ENCODE data around the gene PCDHB10.
"Not testable (repeated sequence)": the region's sequence is repeated elsewhere in the genome, so short reads cannot be mapped to it uniquely, and the experiment has no call there.

Gene PCDHB10

DNA sequence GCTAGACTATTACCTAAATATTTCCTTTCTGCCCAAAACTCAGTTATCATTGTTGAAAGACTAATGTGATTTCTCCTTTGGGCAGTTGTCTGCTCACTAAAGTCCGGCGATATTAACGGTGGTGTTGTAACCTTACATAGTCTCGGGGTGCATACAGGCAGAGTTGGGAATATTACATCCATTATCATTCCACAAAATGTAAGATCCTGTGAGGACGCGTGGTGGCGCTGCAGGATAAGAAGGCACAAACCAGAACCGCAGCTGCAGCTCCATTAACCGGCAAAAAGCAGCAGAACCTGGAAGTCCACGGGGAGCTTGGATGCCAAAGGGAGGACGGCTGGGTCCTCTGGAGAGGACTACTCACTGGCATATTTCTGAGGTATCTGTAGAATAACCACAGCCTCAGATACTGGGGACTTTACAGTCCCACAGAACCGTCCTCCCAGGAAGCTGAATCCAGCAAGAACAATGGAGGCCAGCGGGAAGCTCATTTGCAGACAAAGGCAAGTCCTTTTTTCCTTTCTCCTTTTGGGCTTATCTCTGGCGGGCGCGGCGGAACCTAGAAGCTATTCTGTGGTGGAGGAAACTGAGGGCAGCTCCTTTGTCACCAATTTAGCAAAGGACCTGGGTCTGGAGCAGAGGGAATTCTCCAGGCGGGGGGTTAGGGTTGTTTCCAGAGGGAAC lies 21.6 kb downstream of the PCDHB10 start, which contains the start of gene PCDHB13:
Gene PCDHB13, plus strand, starts transcription at position 264 of the 684 bp plus-strand sequence. Its CDS starts 205 bp downstream, at position 469.
- peak; percentile 36 for DNase-seq
- H3K4me1 Mint-ChIP-seq; H3K27ac Mint-ChIP-seq; H3K27me3 Mint-ChIP-seq (ENCODE audit: low read depth, poor library complexity): not testable (repeated sequence)
- TF ChIP-seq, protein P1, sequence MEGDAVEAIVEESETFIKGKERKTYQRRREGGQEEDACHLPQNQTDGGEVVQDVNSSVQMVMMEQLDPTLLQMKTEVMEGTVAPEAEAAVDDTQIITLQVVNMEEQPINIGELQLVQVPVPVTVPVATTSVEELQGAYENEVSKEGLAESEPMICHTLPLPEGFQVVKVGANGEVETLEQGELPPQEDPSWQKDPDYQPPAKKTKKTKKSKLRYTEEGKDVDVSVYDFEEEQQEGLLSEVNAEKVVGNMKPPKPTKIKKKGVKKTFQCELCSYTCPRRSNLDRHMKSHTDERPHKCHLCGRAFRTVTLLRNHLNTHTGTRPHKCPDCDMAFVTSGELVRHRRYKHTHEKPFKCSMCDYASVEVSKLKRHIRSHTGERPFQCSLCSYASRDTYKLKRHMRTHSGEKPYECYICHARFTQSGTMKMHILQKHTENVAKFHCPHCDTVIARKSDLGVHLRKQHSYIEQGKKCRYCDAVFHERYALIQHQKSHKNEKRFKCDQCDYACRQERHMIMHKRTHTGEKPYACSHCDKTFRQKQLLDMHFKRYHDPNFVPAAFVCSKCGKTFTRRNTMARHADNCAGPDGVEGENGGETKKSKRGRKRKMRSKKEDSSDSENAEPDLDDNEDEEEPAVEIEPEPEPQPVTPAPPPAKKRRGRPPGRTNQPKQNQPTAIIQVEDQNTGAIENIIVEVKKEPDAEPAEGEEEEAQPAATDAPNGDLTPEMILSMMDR (IDR thresholded peaks at IDR 0.05), result peak; percentile 9
- Mint-ChIP-seq H3K36me3 (ENCODE audit: low read depth) (peaks cover 73% of the 10 kb centered on the region), H3K4me3 (peak within 1 kb of the TSS; percentile 52), H3K9me3 (peaks cover 87% of the 10 kb centered on the region)

DNA sequence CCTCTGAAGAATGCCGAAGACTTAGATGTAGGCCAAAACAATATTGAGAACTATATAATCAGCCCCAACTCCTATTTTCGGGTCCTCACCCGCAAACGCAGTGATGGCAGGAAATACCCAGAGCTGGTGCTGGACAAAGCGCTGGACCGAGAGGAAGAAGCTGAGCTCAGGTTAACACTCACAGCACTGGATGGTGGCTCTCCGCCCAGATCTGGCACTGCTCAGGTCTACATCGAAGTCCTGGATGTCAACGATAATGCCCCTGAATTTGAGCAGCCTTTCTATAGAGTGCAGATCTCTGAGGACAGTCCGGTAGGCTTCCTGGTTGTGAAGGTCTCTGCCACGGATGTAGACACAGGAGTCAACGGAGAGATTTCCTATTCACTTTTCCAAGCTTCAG lies 22.4 kb downstream of the PCDHB10 start:
- H3K4me1 Mint-ChIP-seq; H3K4me3 Mint-ChIP-seq; H3K27ac Mint-ChIP-seq; H3K27me3 Mint-ChIP-seq (ENCODE audit: low read depth, poor library complexity); DNase-seq: not testable (repeated sequence)
- H3K36me3 Mint-ChIP-seq (ENCODE audit: low read depth), result peaks cover 72% of the 10 kb centered on the region
- peaks cover 84% of the 10 kb centered on the region for H3K9me3 Mint-ChIP-seq

DNA sequence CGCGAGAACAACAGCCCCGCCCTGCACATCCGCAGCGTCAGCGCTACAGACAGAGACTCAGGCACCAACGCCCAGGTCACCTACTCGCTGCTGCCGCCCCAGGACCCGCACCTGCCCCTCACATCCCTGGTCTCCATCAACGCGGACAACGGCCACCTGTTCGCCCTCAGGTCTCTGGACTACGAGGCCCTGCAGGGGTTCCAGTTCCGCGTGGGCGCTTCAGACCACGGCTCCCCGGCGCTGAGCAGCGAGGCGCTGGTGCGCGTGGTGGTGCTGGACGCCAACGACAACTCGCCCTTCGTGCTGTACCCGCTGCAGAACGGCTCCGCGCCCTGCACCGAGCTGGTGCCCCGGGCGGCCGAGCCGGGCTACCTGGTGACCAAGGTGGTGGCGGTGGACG lies 23.4 kb downstream of the PCDHB10 start:
- H3K4me1 Mint-ChIP-seq; DNase-seq; H3K27me3 Mint-ChIP-seq (ENCODE audit: low read depth, poor library complexity); H3K27ac Mint-ChIP-seq; H3K4me3 Mint-ChIP-seq: not testable (repeated sequence)
- Mint-ChIP-seq H3K9me3 (peaks cover 86% of the 10 kb centered on the region), H3K36me3 (ENCODE audit: low read depth) (peaks cover 73% of the 10 kb centered on the region)

DNA sequence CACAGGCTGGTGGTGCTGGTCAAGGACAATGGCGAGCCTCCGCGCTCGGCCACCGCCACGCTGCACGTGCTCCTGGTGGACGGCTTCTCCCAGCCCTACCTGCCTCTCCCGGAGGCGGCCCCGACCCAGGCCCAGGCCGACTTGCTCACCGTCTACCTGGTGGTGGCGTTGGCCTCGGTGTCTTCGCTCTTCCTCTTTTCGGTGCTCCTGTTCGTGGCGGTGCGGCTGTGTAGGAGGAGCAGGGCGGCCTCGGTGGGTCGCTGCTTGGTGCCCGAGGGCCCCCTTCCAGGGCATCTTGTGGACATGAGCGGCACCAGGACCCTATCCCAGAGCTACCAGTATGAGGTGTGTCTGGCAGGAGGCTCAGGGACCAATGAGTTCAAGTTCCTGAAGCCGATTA lies 23.9 kb downstream of the PCDHB10 start:
- H3K27me3 Mint-ChIP-seq (ENCODE audit: low read depth, poor library complexity); H3K27ac Mint-ChIP-seq; H3K4me1 Mint-ChIP-seq; DNase-seq; H3K4me3 Mint-ChIP-seq: not testable (repeated sequence)
- Mint-ChIP-seq H3K9me3 (peaks cover 83% of the 10 kb centered on the region), H3K36me3 (ENCODE audit: low read depth) (peaks cover 70% of the 10 kb centered on the region)

DNA sequence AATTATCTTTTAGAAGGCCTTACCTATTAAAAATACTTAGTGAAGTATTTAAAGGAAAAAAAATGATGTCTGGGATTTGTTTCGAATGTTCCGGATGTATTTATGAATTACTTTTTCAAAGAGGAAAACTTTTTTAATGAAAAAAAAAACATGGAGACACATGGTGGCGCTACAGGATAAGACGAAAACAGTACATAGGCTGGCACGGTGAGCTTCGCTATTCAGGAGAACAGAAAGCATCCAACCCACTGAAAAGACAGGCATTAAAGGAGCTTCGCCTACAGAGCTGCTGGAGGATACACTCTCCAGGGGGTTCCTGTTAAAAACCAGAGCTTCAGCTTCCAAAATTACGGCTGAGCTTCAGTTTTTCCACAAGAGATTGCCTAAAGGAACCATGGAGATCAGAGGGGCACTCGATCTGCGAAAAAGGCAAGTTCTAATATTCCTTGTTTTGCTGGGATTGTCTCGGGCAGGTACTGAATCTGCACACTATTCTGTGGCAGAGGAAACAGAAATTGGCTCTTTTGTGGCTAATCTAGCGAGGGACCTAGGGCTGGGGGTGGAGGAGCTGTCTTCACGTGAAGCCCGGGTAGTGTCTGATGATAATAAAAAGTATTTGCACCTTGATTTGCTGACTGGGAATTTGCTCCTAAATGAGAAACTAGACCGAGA lies 31.1 kb downstream of the PCDHB10 start, which contains the start of gene PCDHB14:
Gene PCDHB14, plus strand, starts transcription at position 232 of the 672 bp plus-strand sequence. Its CDS starts 163 bp downstream, at position 395.
- H3K4me1 Mint-ChIP-seq, result peaks cover 4% of the 10 kb centered on the region
- DNase-seq, result no peak
- peaks cover 73% of the 10 kb centered on the region for H3K9me3 Mint-ChIP-seq
- no peak within 1 kb of the TSS for H3K27ac Mint-ChIP-seq
- H3K4me3 Mint-ChIP-seq, result peak within 1 kb of the TSS; percentile 75
- peaks cover 63% of the 10 kb centered on the region for H3K36me3 Mint-ChIP-seq (ENCODE audit: low read depth)
- TF ChIP-seq, protein P1 (IDR thresholded peaks at IDR 0.05), result peak; percentile 36
- peaks cover 3% of the 10 kb centered on the region for H3K27me3 Mint-ChIP-seq (ENCODE audit: low read depth, poor library complexity)

DNA sequence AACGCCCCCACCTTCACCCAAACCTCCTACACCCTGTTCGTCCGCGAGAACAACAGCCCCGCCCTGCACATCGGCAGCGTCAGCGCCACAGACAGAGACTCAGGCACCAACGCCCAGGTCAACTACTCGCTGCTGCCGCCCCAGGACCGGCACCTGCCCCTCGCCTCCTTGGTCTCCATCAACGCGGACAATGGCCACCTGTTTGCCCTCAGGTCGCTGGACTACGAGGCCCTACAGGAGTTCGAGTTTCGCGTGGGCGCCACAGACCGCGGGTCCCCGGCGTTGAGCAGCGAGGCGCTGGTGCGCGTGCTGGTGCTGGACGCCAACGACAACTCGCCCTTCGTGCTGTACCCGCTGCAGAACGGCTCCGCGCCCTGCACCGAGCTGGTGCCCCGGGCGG lies 32.7 kb downstream of the PCDHB10 start:
- H3K36me3 Mint-ChIP-seq (ENCODE audit: low read depth), result peaks cover 48% of the 10 kb centered on the region
- H3K27ac Mint-ChIP-seq, result peak overlapping the region; percentile 64
- H3K9me3 Mint-ChIP-seq, result peaks cover 65% of the 10 kb centered on the region
- DNase-seq; H3K4me3 Mint-ChIP-seq; H3K4me1 Mint-ChIP-seq; H3K27me3 Mint-ChIP-seq (ENCODE audit: low read depth, poor library complexity): not testable (repeated sequence)

DNA sequence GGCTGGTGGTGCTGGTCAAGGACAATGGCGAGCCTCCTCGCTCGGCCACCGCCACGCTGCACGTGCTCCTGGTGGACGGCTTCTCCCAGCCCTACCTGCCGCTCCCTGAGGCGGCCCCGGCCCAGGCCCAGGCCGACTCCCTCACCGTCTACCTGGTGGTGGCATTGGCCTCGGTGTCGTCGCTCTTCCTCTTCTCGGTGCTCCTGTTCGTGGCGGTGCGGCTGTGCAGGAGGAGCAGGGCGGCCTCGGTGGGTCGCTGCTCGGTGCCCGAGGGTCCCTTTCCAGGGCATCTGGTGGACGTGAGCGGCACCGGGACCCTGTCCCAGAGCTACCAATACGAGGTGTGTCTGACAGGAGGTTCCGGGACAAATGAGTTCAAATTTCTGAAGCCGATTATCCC lies 33.3 kb downstream of the PCDHB10 start:
- not testable (repeated sequence) for H3K4me3 Mint-ChIP-seq; H3K27me3 Mint-ChIP-seq (ENCODE audit: low read depth, poor library complexity); H3K27ac Mint-ChIP-seq; DNase-seq; H3K4me1 Mint-ChIP-seq
- Mint-ChIP-seq H3K9me3 (peaks cover 65% of the 10 kb centered on the region), H3K36me3 (ENCODE audit: low read depth) (peaks cover 44% of the 10 kb centered on the region)

DNA sequence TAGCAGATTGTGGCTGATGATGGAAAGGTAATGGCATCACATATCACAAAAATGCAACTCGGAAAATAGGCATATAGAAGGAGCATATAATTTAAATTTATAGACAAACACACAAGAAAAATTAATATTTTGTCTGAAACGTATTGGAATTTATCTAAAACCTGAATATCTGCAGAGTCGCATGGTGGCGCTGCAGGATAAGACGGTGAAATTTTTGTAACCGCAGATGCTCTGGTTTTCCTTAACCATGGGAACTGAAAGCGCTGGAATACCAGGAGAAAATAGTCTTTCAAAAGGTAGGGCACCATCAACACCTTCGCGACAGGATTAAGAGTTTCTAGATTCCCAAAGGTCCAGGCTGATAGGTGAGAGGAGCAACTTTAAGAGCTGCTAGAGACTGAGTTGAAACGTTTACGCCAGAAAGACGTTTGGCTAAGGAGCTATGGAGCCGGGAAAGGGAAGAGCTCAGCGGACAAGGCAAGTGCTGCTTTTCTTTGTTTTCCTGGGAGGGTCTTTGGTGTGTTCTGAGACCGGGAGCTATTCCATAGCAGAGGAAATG lies 42.0 kb downstream of the PCDHB10 start:
- H3K4me1 Mint-ChIP-seq, result no peaks in the 10 kb centered on the region
- peaks cover 80% of the 10 kb centered on the region for H3K9me3 Mint-ChIP-seq
- DNase-seq, result no peak
- TF ChIP-seq, protein P1 (IDR thresholded peaks at IDR 0.05), result no peak
- peaks cover 29% of the 10 kb centered on the region for H3K36me3 Mint-ChIP-seq (ENCODE audit: low read depth)
- H3K27ac Mint-ChIP-seq, result no peak overlapping the region
- peaks cover 2% of the 10 kb centered on the region for H3K27me3 Mint-ChIP-seq (ENCODE audit: low read depth, poor library complexity)
- H3K4me3 Mint-ChIP-seq, result no peak overlapping the region

DNA sequence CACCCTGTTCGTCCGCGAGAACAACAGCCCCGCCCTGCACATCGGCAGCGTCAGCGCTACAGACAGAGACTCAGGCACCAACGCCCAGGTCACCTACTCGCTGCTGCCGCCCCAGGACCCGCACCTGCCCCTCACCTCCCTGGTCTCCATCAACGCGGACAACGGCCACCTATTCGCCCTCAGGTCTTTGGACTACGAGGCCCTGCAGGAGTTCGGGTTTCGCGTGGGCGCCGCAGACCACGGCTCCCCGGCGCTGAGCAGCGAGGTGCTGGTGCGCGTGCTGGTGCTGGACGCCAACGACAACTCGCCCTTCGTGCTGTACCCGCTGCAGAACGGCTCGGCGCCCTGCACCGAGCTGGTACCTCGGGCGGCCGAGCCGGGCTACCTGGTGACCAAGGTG lies 43.8 kb downstream of the PCDHB10 start:
- H3K4me3 Mint-ChIP-seq; H3K27ac Mint-ChIP-seq; DNase-seq; H3K4me1 Mint-ChIP-seq; H3K27me3 Mint-ChIP-seq (ENCODE audit: low read depth, poor library complexity): not testable (repeated sequence)
- Mint-ChIP-seq H3K36me3 (ENCODE audit: low read depth) (peaks cover 46% of the 10 kb centered on the region), H3K9me3 (peaks cover 86% of the 10 kb centered on the region)
